Right lobe of liver (tissue), 6 donors: ENCODE results near the gene FGGY. TPM values are rescaled to one million over a fixed set of nuclear protein-coding genes. Genes with fewer than 3 reads are reported as not detected.

Experiments
- ATAC-seq, 4 donors: fragments of 200-7000 bp; cut with Tn5 transposase; one replicate each; pipeline ENCODE4 v1.9.1; 2020; ENCODE audit warnings: mild to moderate bottlenecking in 4 of 4, moderate library complexity in 4 of 4
- DNase-seq, 3 donors: peaks; one replicate each; pipeline ENCODE4 v3.0.0-alpha.2; 2020
- H3K27ac ChIP-seq, 3 donors: fragments of 200-600 bp; one replicate each; pipeline ENCODE4 v1.8.0; 2022
- H3K27me3 ChIP-seq, 2 donors: fragments of 200-600 bp; one replicate each; pipeline ENCODE4 v1.8.0; 2022
- H3K36me3 ChIP-seq, 4 donors: fragments of 200-600 bp; sonication (generic) in 1 of 4; one replicate each; pipeline versions ENCODE4 v1.5.1 to v1.8.0; 2017 to 2022; ENCODE audit warnings: control low read depth in 1 of 4
- H3K4me1 ChIP-seq, 4 donors: fragments of 200-600 bp; sonication (generic) in 1 of 4; one replicate each; pipeline versions ENCODE4 v1.5.1 to v1.8.0; 2017 to 2022; ENCODE audit warnings: control low read depth in 1 of 4
- H3K4me3 ChIP-seq, 3 donors: fragments of 200-600 bp; one replicate each; pipeline ENCODE4 v1.8.0; 2022
- H3K9me3 ChIP-seq, 4 donors: fragments of 200-600 bp; sonication (generic) in 1 of 4; one replicate each; pipeline versions ENCODE4 v1.5.1 to v1.8.0; 2017 to 2022; ENCODE audit warnings: control low read depth in 1 of 4
- CTCF ChIP-seq, 4 donors: fragments of 200-600 bp in 3 of 4; fragments of 450-650 bp in 1 of 4; IDR thresholded peaks; one replicate each; pipeline versions ENCODE4 v1.5.1 to v1.8.0; 2016 to 2022; ENCODE audit warnings: antibody characterized with exemption in 4 of 4, mild to moderate bottlenecking in 2 of 4
- POLR2A ChIP-seq: fragments of 450-650 bp; IDR thresholded peaks from one replicate; pipeline ENCODE4 v1.6.1; 2017; ENCODE audit warnings: antibody characterized with exemption, mild to moderate bottlenecking
- WGBS: methylation state at CpG from one replicate; pipeline ENCODE4 v1.1.6; 2018; ENCODE audit warnings: low coverage, low lambda C conversion rate; ENCODE audit not compliant: insufficient coverage; ENCODE audit errors: missing lambda C conversion rate; 5-methylcytosine and 5-hydroxymethylcytosine counted together
- intact Hi-C, 2 donors: fragments of 100-400 bp; cut with DNase I; formaldehyde crosslinking; loops; one replicate each; pipeline versions ENCODE4 v1.11.2 to v1.14.1; 2022
- total RNA-seq, 6 experiments: library from RNA; depleted of rRNA in 2 of 6; stranded (reverse); fragments of >200 nt in 2 of 6; fragmentation: NEBNext Ultra II Directional in 3 of 6; extraction: Animal tissue kit (Norgen Biotek cat#: 25700) in 3 of 6; gene quantifications; one replicate each; pipeline versions ENCODE4 v1.1.0 to v1.2.4, GENCODE V29; 2016 to 2023
- donor health status: DM: no; HTN: yes; CAD: no.
- donor health status: DM: no; HTN: no; CAD: no.
- donor health status: DM: no; HTN: no; CAD: no.
- donor health status: DM: no; HTN: yes; CAD: no.
- donor health status: DM: no; HTN: yes; CAD: no.

Gene FGGY
- total RNA-seq, 6 experiments from 2014 or later = 45.5 to 84.2 (median 58.7) TPM

GRCh38 chr1:59272507-59272906, 24.4 kb upstream of the FGGY start:
- 75% methylated on average over 1 of the region's 1 CpG for WGBS
- H3K27me3 ChIP-seq = no peaks in the 10 kb centered on the region
- no peaks in the 10 kb centered on the region for H3K36me3 ChIP-seq
- ATAC-seq (peak in 2 of 4 donors; percentile 48 to 69), DNase-seq (no peak)
- intact Hi-C loops = no loop called here
- H3K27ac ChIP-seq = no peak overlapping the region
- H3K4me1 ChIP-seq = no peaks in the 10 kb centered on the region
- no peaks in the 10 kb centered on the region for H3K9me3 ChIP-seq
- H3K4me3 ChIP-seq = no peak overlapping the region
- no peak for TF ChIP-seq CTCF (IDR thresholded peaks at IDR 0.05)

GRCh38 chr1:59276439-59276851, 20.4 kb upstream of the FGGY start:
- H3K27ac ChIP-seq = no peak overlapping the region
- peak; percentile 36 to 86 (median 57) for ATAC-seq
- no peaks in the 10 kb centered on the region for H3K27me3 ChIP-seq
- WGBS = 52% methylated on average over 3 of the region's 3 CpGs
- intact Hi-C loops = no loop called here
- H3K4me1 ChIP-seq = no peaks in the 10 kb centered on the region
- H3K9me3 ChIP-seq = no peaks in the 10 kb centered on the region
- no peaks in the 10 kb centered on the region for H3K36me3 ChIP-seq
- H3K4me3 ChIP-seq = no peak overlapping the region
- DNase-seq = no peak
- TF ChIP-seq CTCF (IDR thresholded peaks at IDR 0.05) (no peak), POLR2A (no peak)

- ATAC-seq = no peak
Measured at GRCh38 chr1:59278780-59279354, 18.0 kb upstream of the FGGY start.

GRCh38 chr1:59279645-59280044, 17.2 kb upstream of the FGGY start:
- ATAC-seq = no peak
- no peak for DNase-seq

More at GRCh38 chr1:59278780-59279354, 18.0 kb upstream of the FGGY start:
- intact Hi-C loops = no loop called here
- DNase-seq = no peak
- H3K4me1 ChIP-seq = no peaks in the 10 kb centered on the region
- no peak for TF ChIP-seq CTCF (IDR thresholded peaks at IDR 0.05)
- TF ChIP-seq POLR2A = no peak
- WGBS = 100% methylated on average over 2 of the region's 2 CpGs
- H3K9me3 ChIP-seq = no peaks in the 10 kb centered on the region
- no peaks in the 10 kb centered on the region for H3K27me3 ChIP-seq
- H3K27ac ChIP-seq = no peak overlapping the region
- no peak overlapping the region for H3K4me3 ChIP-seq
- no peaks in the 10 kb centered on the region for H3K36me3 ChIP-seq

More at GRCh38 chr1:59279645-59280044, 17.2 kb upstream of the FGGY start:
- Histone ChIP-seq H3K9me3 (no peaks in the 10 kb centered on the region), H3K4me3 (no peak overlapping the region), H3K27ac (no peak overlapping the region), H3K36me3 (no peaks in the 10 kb centered on the region), H3K27me3 (no peaks in the 10 kb centered on the region), H3K4me1 (no peaks in the 10 kb centered on the region)
- TF ChIP-seq CTCF (IDR thresholded peaks at IDR 0.05) = no peak
- TF ChIP-seq POLR2A = no peak
- 65% methylated on average over 5 of the region's 5 CpGs for WGBS
- intact Hi-C loops = no loop called here
